ENCODE data around the gene SERF2.
A peak's percentile ranks its signal among the peaks of the same experiment; 100 is the strongest.
"Not testable (repeated sequence)": the region's sequence is repeated elsewhere in the genome, so short reads cannot be mapped to it uniquely, and the experiment has no call there.

SERF2 gene

GRCh38 chr15:43794269-43795037 is 2.3 kb downstream of the SERF2 start:
- Histone ChIP-seq H3K4me3 (ENCODE audit: low read length) (peak overlapping the region; percentile 98), H3K27me3 (replicated peaks; ENCODE audit: control insufficient read depth, insufficient read depth, low read length) (no peaks in the 10 kb centered on the region), H3K9me3 (ENCODE audit: control insufficient read depth, low read length) (no peaks in the 10 kb centered on the region), H3K4me1 (ENCODE audit: control insufficient read depth, insufficient read depth, low read length) (peaks cover 52% of the 10 kb centered on the region), H3K9ac (ENCODE audit: low read length) (peak overlapping the region; percentile 100), H3K36me3 (ENCODE audit: control insufficient read depth, insufficient read depth, low read length, severe bottlenecking) (peaks cover 52% of the 10 kb centered on the region)
- DNase-seq (ENCODE audit: low read depth): no peak

GRCh38 chr15:43795197-43795596 is 3.1 kb downstream of the SERF2 start:
- peaks cover 57% of the 10 kb centered on the region for H3K36me3 ChIP-seq (ENCODE audit: control insufficient read depth, insufficient read depth, low read length, severe bottlenecking)
- no peaks in the 10 kb centered on the region for H3K9me3 ChIP-seq (ENCODE audit: control insufficient read depth, low read length)
- H3K9ac ChIP-seq (ENCODE audit: low read length): no peak overlapping the region
- no peak for DNase-seq (ENCODE audit: low read depth)
- no peak overlapping the region for H3K4me3 ChIP-seq (ENCODE audit: low read length)
- H3K4me1 ChIP-seq (ENCODE audit: control insufficient read depth, insufficient read depth, low read length): peaks cover 56% of the 10 kb centered on the region
- no peaks in the 10 kb centered on the region for H3K27me3 ChIP-seq (replicated peaks; ENCODE audit: control insufficient read depth, insufficient read depth, low read length)

- Histone ChIP-seq H3K36me3 (ENCODE audit: control insufficient read depth, insufficient read depth, low read length, severe bottlenecking) (peaks cover 57% of the 10 kb centered on the region), H3K9me3 (ENCODE audit: control insufficient read depth, low read length) (no peaks in the 10 kb centered on the region), H3K4me1 (ENCODE audit: control insufficient read depth, insufficient read depth, low read length) (peaks cover 57% of the 10 kb centered on the region), H3K9ac (ENCODE audit: low read length) (no peak overlapping the region), H3K27me3 (replicated peaks; ENCODE audit: control insufficient read depth, insufficient read depth, low read length) (no peaks in the 10 kb centered on the region), H3K4me3 (ENCODE audit: low read length) (no peak overlapping the region)
- DNase-seq (ENCODE audit: low read depth): no peak
Observed at GRCh38 chr15:43795997-43796396, 3.9 kb downstream of the SERF2 start.

GRCh38 chr15:43796566-43796965 is 4.4 kb downstream of the SERF2 start:
- Histone ChIP-seq H3K36me3 (ENCODE audit: control insufficient read depth, insufficient read depth, low read length, severe bottlenecking) (peaks cover 59% of the 10 kb centered on the region), H3K9me3 (ENCODE audit: control insufficient read depth, low read length) (no peaks in the 10 kb centered on the region), H3K4me1 (ENCODE audit: control insufficient read depth, insufficient read depth, low read length) (peaks cover 59% of the 10 kb centered on the region), H3K4me3 (ENCODE audit: low read length) (no peak overlapping the region), H3K9ac (ENCODE audit: low read length) (no peak overlapping the region), H3K27me3 (replicated peaks; ENCODE audit: control insufficient read depth, insufficient read depth, low read length) (no peaks in the 10 kb centered on the region)
- no peak for DNase-seq (ENCODE audit: low read depth)

- no peak for DNase-seq (ENCODE audit: low read depth)
- H3K36me3 ChIP-seq (ENCODE audit: control insufficient read depth, insufficient read depth, low read length, severe bottlenecking): peaks cover 54% of the 10 kb centered on the region
- peaks cover 49% of the 10 kb centered on the region for H3K4me1 ChIP-seq (ENCODE audit: control insufficient read depth, insufficient read depth, low read length)
- no peaks in the 10 kb centered on the region for H3K9me3 ChIP-seq (ENCODE audit: control insufficient read depth, low read length)
- H3K4me3 ChIP-seq (ENCODE audit: low read length): no peak overlapping the region
- no peaks in the 10 kb centered on the region for H3K27me3 ChIP-seq (replicated peaks; ENCODE audit: control insufficient read depth, insufficient read depth, low read length)
- H3K9ac ChIP-seq (ENCODE audit: low read length): peak overlapping the region; percentile 97
Observed at GRCh38 chr15:43799209-43799944, 7.3 kb downstream of the SERF2 start.

GRCh38 chr15:43799945-43800285 is 7.8 kb downstream of the SERF2 start, which contains the start of gene SERINC4:
Gene SERINC4 (minus strand): TSS chr15:43800220. CDS start chr15:43799986, 234 bp downstream.
- Histone ChIP-seq H3K36me3 (ENCODE audit: control insufficient read depth, insufficient read depth, low read length, severe bottlenecking) (peaks cover 54% of the 10 kb centered on the region), H3K4me3 (ENCODE audit: low read length) (peak within 1 kb of the TSS; percentile 96), H3K9ac (ENCODE audit: low read length) (peak within 1 kb of the TSS; percentile 97), H3K4me1 (ENCODE audit: control insufficient read depth, insufficient read depth, low read length) (peaks cover 44% of the 10 kb centered on the region), H3K9me3 (ENCODE audit: control insufficient read depth, low read length) (no peaks in the 10 kb centered on the region), H3K27me3 (replicated peaks; ENCODE audit: control insufficient read depth, insufficient read depth, low read length) (no peaks in the 10 kb centered on the region)
- no peak for DNase-seq (ENCODE audit: low read depth)

GRCh38 chr15:43800286-43801141 is 8.4 kb downstream of the SERF2 start, which contains the start of gene HYPK:
Gene HYPK (plus strand): TSS chr15:43800599. CDS start chr15:43800623, 24 bp downstream.
- peak within 1 kb of the TSS; percentile 97 for H3K9ac ChIP-seq (ENCODE audit: low read length)
- peaks cover 38% of the 10 kb centered on the region for H3K4me1 ChIP-seq (ENCODE audit: control insufficient read depth, insufficient read depth, low read length)
- peaks cover 54% of the 10 kb centered on the region for H3K36me3 ChIP-seq (ENCODE audit: control insufficient read depth, insufficient read depth, low read length, severe bottlenecking)
- DNase-seq (ENCODE audit: low read depth): peak; percentile 95
- H3K27me3 ChIP-seq (replicated peaks; ENCODE audit: control insufficient read depth, insufficient read depth, low read length): no peaks in the 10 kb centered on the region
- peak within 1 kb of the TSS; percentile 96 for H3K4me3 ChIP-seq (ENCODE audit: low read length)
- no peaks in the 10 kb centered on the region for H3K9me3 ChIP-seq (ENCODE audit: control insufficient read depth, low read length)

- H3K27me3 ChIP-seq (replicated peaks; ENCODE audit: control insufficient read depth, insufficient read depth, low read length); H3K4me3 ChIP-seq (ENCODE audit: low read length); H3K9ac ChIP-seq (ENCODE audit: low read length); DNase-seq (ENCODE audit: low read depth); H3K9me3 ChIP-seq (ENCODE audit: control insufficient read depth, low read length): not testable (repeated sequence)
- Histone ChIP-seq H3K36me3 (ENCODE audit: control insufficient read depth, insufficient read depth, low read length, severe bottlenecking) (peaks cover 57% of the 10 kb centered on the region), H3K4me1 (ENCODE audit: control insufficient read depth, insufficient read depth, low read length) (peaks cover 17% of the 10 kb centered on the region)
Observed at GRCh38 chr15:43802676-43803075, 10.6 kb downstream of the SERF2 start.

GRCh38 chr15:43808435-43808950 is 16.4 kb downstream of the SERF2 start:
- Histone ChIP-seq H3K4me1 (ENCODE audit: control insufficient read depth, insufficient read depth, low read length) (no peaks in the 10 kb centered on the region), H3K9ac (ENCODE audit: low read length) (no peak overlapping the region), H3K9me3 (ENCODE audit: control insufficient read depth, low read length) (no peaks in the 10 kb centered on the region), H3K4me3 (ENCODE audit: low read length) (no peak overlapping the region), H3K27me3 (replicated peaks; ENCODE audit: control insufficient read depth, insufficient read depth, low read length) (no peaks in the 10 kb centered on the region), H3K36me3 (ENCODE audit: control insufficient read depth, insufficient read depth, low read length, severe bottlenecking) (peaks cover 92% of the 10 kb centered on the region)
- no peak for DNase-seq (ENCODE audit: low read depth)

GRCh38 chr15:43808960-43809678 is 17.0 kb downstream of the SERF2 start:
- Histone ChIP-seq H3K36me3 (ENCODE audit: control insufficient read depth, insufficient read depth, low read length, severe bottlenecking) (peaks cover 96% of the 10 kb centered on the region), H3K9me3 (ENCODE audit: control insufficient read depth, low read length) (no peaks in the 10 kb centered on the region), H3K4me1 (ENCODE audit: control insufficient read depth, insufficient read depth, low read length) (no peaks in the 10 kb centered on the region), H3K27me3 (replicated peaks; ENCODE audit: control insufficient read depth, insufficient read depth, low read length) (no peaks in the 10 kb centered on the region), H3K9ac (ENCODE audit: low read length) (no peak overlapping the region), H3K4me3 (ENCODE audit: low read length) (no peak overlapping the region)
- no peak for DNase-seq (ENCODE audit: low read depth)

All from adipocyte (in vitro differentiated cells).